ENCODE data around the gene TBC1D19.

Gene TBC1D19

GRCh38 chr4:26737385-26737784, 153.5 kb downstream of the TBC1D19 start:
- DNase-seq: no peak

- DNase-seq: no peak
These were observed 157.6 kb downstream of the TBC1D19 start for GRCh38 chr4:26741491-26741871.

- peak; percentile 5 for DNase-seq
These were observed 162.9 kb downstream of the TBC1D19 start for GRCh38 chr4:26746802-26747213.

- no peak for DNase-seq
These were observed 164.9 kb downstream of the TBC1D19 start for GRCh38 chr4:26748811-26749210.

- no peak for DNase-seq
These were observed 166.0 kb downstream of the TBC1D19 start for GRCh38 chr4:26749867-26750266.

GRCh38 chr4:26751004-26751403, 167.1 kb downstream of the TBC1D19 start:
- DNase-seq: no peak

- DNase-seq: no peak
These were observed 168.0 kb downstream of the TBC1D19 start for GRCh38 chr4:26751838-26752237.

- no peak for DNase-seq
These were observed 169.3 kb downstream of the TBC1D19 start for GRCh38 chr4:26753187-26753586.

- DNase-seq: no peak
These were observed 169.7 kb downstream of the TBC1D19 start for GRCh38 chr4:26753617-26754016.

GRCh38 chr4:26757751-26758150, 173.9 kb downstream of the TBC1D19 start:
- DNase-seq: no peak

- no peak for DNase-seq
These were observed 175.0 kb downstream of the TBC1D19 start for GRCh38 chr4:26758899-26759298.

GRCh38 chr4:26762650-26763049, 178.8 kb downstream of the TBC1D19 start:
- DNase-seq: no peak

- DNase-seq: no peak
These were observed 179.2 kb downstream of the TBC1D19 start for GRCh38 chr4:26763063-26763462.

GRCh38 chr4:26763648-26764047, 179.8 kb downstream of the TBC1D19 start:
- DNase-seq: no peak

- DNase-seq: no peak
These were observed 180.3 kb downstream of the TBC1D19 start for GRCh38 chr4:26764231-26764630.

- no peak for DNase-seq
These were observed 181.6 kb downstream of the TBC1D19 start for GRCh38 chr4:26765515-26765914.

GRCh38 chr4:26766141-26766540, 182.3 kb downstream of the TBC1D19 start:
- no peak for DNase-seq

GRCh38 chr4:26772096-26772873, 188.4 kb downstream of the TBC1D19 start:
- DNase-seq: no peak

- no peak for DNase-seq
These were observed 195.3 kb downstream of the TBC1D19 start for GRCh38 chr4:26779224-26779623.

GRCh38 chr4:26779674-26780073, 195.8 kb downstream of the TBC1D19 start:
- no peak for DNase-seq

- DNase-seq: no peak
These were observed 196.7 kb downstream of the TBC1D19 start for GRCh38 chr4:26780539-26780938.

- DNase-seq: no peak
These were observed 198.4 kb downstream of the TBC1D19 start for GRCh38 chr4:26782168-26782829.

GRCh38 chr4:26782830-26783202, 198.9 kb downstream of the TBC1D19 start:
- no peak for DNase-seq

- no peak for DNase-seq
These were observed 200.5 kb downstream of the TBC1D19 start for GRCh38 chr4:26784207-26784865.
